Muscle of leg (tissue), 11 donors: ENCODE results near the gene PRKAR2A. TPM values are rescaled to one million over a fixed set of nuclear protein-coding genes. Genes with fewer than 3 reads are reported as not detected.
A peak's percentile ranks its signal among the peaks of the same experiment; 100 is the strongest.
"Not testable (repeated sequence)": the region's sequence is repeated elsewhere in the genome, so short reads cannot be mapped to it uniquely, and the experiment has no call there.

Experiments used
- DNase-seq: peaks from one replicate; pipeline ENCODE4 v3.0.0; 2013
- H3K27ac ChIP-seq: one replicate; pipeline ENCODE4 v1.5.1; 2013; ENCODE audit warnings: mild to moderate bottlenecking, low read length, control low read depth
- H3K27me3 ChIP-seq: one replicate; pipeline ENCODE4 v1.6.1; 2013; ENCODE audit warnings: low read length; ENCODE audit not compliant: control insufficient read depth, insufficient read depth
- H3K36me3 ChIP-seq: one replicate; pipeline ENCODE4 v1.6.1; 2013; ENCODE audit warnings: low read length; ENCODE audit not compliant: control insufficient read depth, insufficient read depth
- H3K4me1 ChIP-seq: one replicate; pipeline ENCODE4 v1.6.1; 2013; ENCODE audit warnings: low read length; ENCODE audit not compliant: control insufficient read depth, insufficient read depth
- H3K4me3 ChIP-seq: one replicate; pipeline ENCODE4 v1.5.1; 2013; ENCODE audit warnings: low read length, control low read depth
- H3K9me3 ChIP-seq: replicated peaks from 2 replicates; pipeline ENCODE4 v1.6.1; 2013; ENCODE audit warnings: low read depth, low read length; ENCODE audit not compliant: control insufficient read depth
- WGBS: methylation state at CpG from one replicate; pipeline ENCODE4 v1.1.5; 2013; ENCODE audit warnings: missing lambda C conversion rate; ENCODE audit not compliant: insufficient coverage; 5-methylcytosine and 5-hydroxymethylcytosine counted together
- polyA plus RNA-seq, 8 donors: library from polyadenylated mRNA; unstranded; fragments of 120-200 nt; gene quantifications; one replicate each; pipeline versions ENCODE4 v1.2.1 to v1.2.3, GENCODE V29; 2013; ENCODE audit warnings: inconsistent platforms in 1 of 8, low replicate concordance in 1 of 8; ENCODE audit not compliant: insufficient read length in 8 of 8, insufficient read depth in 1 of 8
- total RNA-seq: library from RNA; stranded (reverse); fragments of 120-200 nt; gene quantifications from one replicate; pipeline ENCODE4 v1.2.4, GENCODE V29; 2013

The PRKAR2A gene
- total and polyA plus RNA-seq, 9 donors: 23.3 to 41.1 (median 35.5) TPM

DNA sequence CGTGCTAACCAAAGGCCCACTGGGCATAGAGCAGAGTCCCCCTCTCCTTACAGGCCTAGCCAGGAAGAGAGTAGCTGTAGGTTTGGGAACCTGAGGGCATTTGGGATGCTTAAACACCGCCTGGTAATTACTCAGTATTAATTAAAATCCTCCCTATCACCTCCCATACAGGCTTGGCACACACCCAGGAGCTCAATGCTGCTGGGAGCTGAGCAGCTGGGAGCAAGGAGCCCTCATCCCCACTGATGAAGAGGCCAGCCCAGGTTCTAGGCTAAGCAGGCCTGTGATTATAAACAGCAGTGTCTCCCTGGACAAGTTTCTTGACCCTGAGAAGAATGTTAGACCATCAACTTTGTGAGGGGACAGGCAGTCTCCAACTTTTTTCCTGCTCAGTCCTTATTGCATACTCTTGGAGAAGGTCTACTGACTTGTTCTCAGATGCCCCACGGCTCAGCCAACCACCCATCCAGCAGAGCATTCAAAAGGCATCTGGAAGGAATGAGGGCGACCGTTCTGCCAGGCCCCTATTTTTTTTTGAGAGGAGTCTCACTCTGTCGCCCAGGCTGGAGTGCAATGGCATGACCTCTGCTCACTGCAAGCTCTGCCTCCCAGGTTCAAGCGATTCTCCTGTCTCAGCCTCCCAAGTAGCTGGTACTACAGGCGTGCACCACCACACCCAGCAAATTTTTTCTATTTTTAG, 1.3 kb upstream of the PRKAR2A start:
- H3K27me3 ChIP-seq: no peaks in the 10 kb centered on the region
- H3K27ac ChIP-seq: no peak overlapping the region
- no peaks in the 10 kb centered on the region for H3K9me3 ChIP-seq
- WGBS: 89% methylated on average over 3 of the region's 8 CpGs
- DNase-seq: no peak
- peaks cover 42% of the 10 kb centered on the region for H3K4me1 ChIP-seq
- H3K36me3 ChIP-seq: peaks cover 3% of the 10 kb centered on the region
- no peak overlapping the region for H3K4me3 ChIP-seq

DNA sequence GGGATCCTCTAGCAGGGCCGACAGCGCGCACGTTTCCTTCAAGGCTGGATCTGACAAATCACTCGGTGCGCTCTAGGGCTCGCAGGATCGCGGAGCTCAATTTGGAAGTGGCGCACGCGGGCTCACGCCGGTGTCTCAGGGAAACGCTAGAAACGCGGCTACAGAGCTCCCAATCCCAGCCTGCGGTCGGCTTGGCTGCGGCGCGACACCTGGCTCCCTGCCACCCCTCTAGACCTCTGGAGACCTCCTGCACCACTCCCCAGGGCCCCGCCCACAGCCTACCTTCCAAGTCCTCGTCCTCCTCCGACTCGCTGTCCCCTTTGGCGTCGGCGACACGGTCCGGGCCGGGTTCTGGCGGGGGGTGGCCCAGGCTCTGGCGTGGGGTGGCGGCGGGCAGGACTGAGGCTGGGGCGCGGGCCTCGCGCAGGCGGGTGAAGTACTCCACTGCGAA, 596 bp downstream of the PRKAR2A start:
- Histone ChIP-seq H3K36me3 (peaks cover 3% of the 10 kb centered on the region), H3K4me3 (peak overlapping the region; percentile 64), H3K27ac (peak overlapping the region; percentile 91), H3K9me3 (no peaks in the 10 kb centered on the region), H3K27me3 (no peaks in the 10 kb centered on the region), H3K4me1 (peaks cover 31% of the 10 kb centered on the region)
- peak; percentile 82 for DNase-seq
- under 1% methylated on average over 42 of the region's 42 CpGs for WGBS

- WGBS: no CpG with 5 or more reads among the region's 2 CpGs
These were observed 2.5 kb downstream of the PRKAR2A start for GRCh38 chr3:48845170-48845569.

GRCh38 chr3:48837163-48837562, 10.5 kb downstream of the PRKAR2A start:
- Histone ChIP-seq H3K4me1 (no peaks in the 10 kb centered on the region), H3K4me3 (no peak overlapping the region), H3K9me3 (no peaks in the 10 kb centered on the region), H3K36me3 (peaks cover 7% of the 10 kb centered on the region), H3K27me3 (no peaks in the 10 kb centered on the region), H3K27ac (no peak overlapping the region)
- DNase-seq: no peak
- WGBS: no CpG with 5 or more reads among the region's 2 CpGs

More at GRCh38 chr3:48845170-48845569, 2.5 kb downstream of the PRKAR2A start:
- Histone ChIP-seq H3K27me3 (no peaks in the 10 kb centered on the region), H3K27ac (no peak overlapping the region), H3K9me3 (no peaks in the 10 kb centered on the region), H3K4me1 (peaks cover 21% of the 10 kb centered on the region), H3K36me3 (peaks cover 3% of the 10 kb centered on the region), H3K4me3 (no peak overlapping the region)
- DNase-seq: no peak

DNA sequence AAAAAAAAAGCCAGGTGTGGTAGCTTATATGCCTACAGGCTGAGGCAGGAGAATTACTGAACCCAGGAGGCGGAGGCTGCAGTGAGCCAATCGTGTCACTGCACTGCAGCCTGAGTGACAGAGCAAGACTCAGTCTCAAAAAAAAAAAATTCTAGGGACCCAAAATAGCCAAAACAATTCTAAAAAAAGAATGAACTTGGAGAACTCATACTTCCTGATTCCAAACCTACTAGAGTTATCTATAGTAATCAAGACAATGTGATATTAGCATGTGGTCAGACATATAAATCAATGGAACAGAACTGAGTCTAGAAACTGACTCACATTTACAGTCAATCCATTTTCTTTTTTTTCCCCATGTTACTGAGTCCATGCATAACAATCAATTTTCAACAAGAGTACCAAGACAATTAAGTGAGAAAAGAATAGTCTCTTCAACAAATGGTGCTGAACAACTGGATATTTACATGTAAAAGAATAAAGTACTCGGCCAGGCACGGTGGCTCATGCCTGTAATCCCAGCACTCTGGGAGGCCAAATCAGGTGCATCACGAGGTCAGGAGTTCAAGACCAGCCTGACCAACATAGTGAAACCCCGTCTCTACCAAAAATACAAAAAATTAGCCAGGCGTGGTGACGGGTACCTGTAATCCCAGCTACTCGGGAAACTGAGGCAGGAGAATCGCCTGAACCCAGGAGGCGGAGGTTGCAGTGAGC, 11.9 kb downstream of the PRKAR2A start:
- WGBS: 87% methylated on average over 6 of the region's 11 CpGs

GRCh38 chr3:48832684-48833083, 15.0 kb downstream of the PRKAR2A start:
- H3K27ac ChIP-seq: no peak overlapping the region
- H3K36me3 ChIP-seq: peaks cover 7% of the 10 kb centered on the region
- no peak overlapping the region for H3K4me3 ChIP-seq
- no peaks in the 10 kb centered on the region for H3K4me1 ChIP-seq
- H3K9me3 ChIP-seq: no peaks in the 10 kb centered on the region
- H3K27me3 ChIP-seq: no peaks in the 10 kb centered on the region
- no peak for DNase-seq

More for the DNA sequence above, 11.9 kb downstream of the PRKAR2A start:
- no peaks in the 10 kb centered on the region for H3K9me3 ChIP-seq
- peaks cover 7% of the 10 kb centered on the region for H3K36me3 ChIP-seq
- H3K4me3 ChIP-seq: no peak overlapping the region
- no peaks in the 10 kb centered on the region for H3K4me1 ChIP-seq
- DNase-seq: no peak
- no peak overlapping the region for H3K27ac ChIP-seq
- no peaks in the 10 kb centered on the region for H3K27me3 ChIP-seq

GRCh38 chr3:48830715-48831114, 17.0 kb downstream of the PRKAR2A start:
- H3K27me3 ChIP-seq: no peaks in the 10 kb centered on the region
- WGBS: 71% methylated on average over 2 of the region's 6 CpGs
- H3K9me3 ChIP-seq: no peaks in the 10 kb centered on the region
- no peak overlapping the region for H3K27ac ChIP-seq
- no peaks in the 10 kb centered on the region for H3K4me1 ChIP-seq
- peaks cover 7% of the 10 kb centered on the region for H3K36me3 ChIP-seq
- DNase-seq: no peak
- no peak overlapping the region for H3K4me3 ChIP-seq

DNA sequence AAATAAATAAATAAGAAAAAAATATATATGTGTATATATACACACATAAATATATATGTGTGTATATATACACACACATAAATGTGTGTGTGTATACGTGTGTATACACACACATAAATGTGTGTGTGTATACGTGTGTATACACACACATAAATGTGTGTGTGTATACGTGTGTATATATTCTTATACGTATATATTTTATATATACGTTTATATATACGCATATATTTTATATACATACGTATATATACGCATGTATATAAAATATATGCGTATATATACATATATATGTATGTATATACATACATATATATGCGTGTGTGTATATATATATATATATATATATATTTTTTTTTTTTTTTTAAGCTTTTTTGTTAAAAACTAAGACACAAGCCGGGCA, 18.1 kb downstream of the PRKAR2A start:
- WGBS: no CpG with 5 or more reads among the region's 11 CpGs
- not testable (repeated sequence) for H3K4me3 ChIP-seq, H3K36me3 ChIP-seq, H3K27ac ChIP-seq, H3K27me3 ChIP-seq, H3K9me3 ChIP-seq, H3K4me1 ChIP-seq, DNase-seq

DNA sequence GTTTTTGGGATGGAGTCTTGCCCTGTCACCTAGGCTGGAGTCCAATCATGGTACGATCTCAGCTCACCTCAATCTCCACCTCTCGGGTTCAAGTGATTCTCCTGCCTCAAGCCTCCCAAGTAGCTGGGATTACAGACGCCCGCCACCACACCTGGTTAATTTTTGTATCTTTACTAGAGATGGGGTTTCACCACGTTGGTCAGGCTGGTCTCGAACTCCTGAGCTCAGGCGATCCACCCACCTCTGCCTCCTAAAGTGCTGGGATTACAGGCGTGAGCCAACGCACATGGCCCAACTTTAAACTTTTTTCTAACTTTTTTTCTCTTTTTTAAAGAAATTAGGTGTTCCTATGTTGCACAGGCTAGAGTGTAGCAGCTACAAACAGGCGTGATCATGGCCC, 19.8 kb downstream of the PRKAR2A start:
- H3K27me3 ChIP-seq, H3K4me3 ChIP-seq, H3K4me1 ChIP-seq, DNase-seq, H3K36me3 ChIP-seq, H3K27ac ChIP-seq, H3K9me3 ChIP-seq: not testable (repeated sequence)
- 100% methylated on average over 1 of the region's 10 CpGs for WGBS

DNA sequence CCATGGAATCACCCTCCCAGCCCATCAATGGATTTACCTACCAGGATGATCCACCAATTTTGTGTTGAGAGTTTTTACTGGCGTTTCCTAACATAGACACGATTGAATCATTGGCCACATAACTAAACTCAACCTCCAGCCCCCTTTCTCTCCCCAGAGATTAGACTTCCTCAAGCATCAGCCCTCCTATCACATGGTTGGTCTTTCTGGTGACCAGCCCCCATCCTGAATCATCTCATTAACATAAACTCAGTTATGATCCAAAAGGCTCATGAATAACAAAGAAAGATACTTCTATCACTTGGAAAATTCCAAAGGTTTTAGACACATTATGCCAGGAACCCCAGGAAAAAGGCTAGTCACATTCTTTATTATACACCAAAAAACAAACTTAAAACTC, 21.2 kb downstream of the PRKAR2A start:
- Histone ChIP-seq H3K36me3 (no peaks in the 10 kb centered on the region), H3K4me3 (no peak overlapping the region), H3K9me3 (no peaks in the 10 kb centered on the region), H3K27ac (no peak overlapping the region), H3K4me1 (no peaks in the 10 kb centered on the region), H3K27me3 (no peaks in the 10 kb centered on the region)
- peak; percentile 18 for DNase-seq
- 69% methylated on average over 2 of the region's 2 CpGs for WGBS
